Lower leg skin (tissue), 4 donors: Measurements from ENCODE around the gene PTPRN2. TPM values are rescaled to one million over a fixed set of nuclear protein-coding genes. Genes with fewer than 3 reads are reported as not detected.

ENCODE experiments used
- DNase-seq, 2 donors: peaks; one replicate each; pipeline ENCODE4 v3.0.0-alpha.2; 2019; ENCODE audit warnings: low spot score in 2 of 2
- H3K4me3 ChIP-seq: fragments of 200-600 bp; sonication (generic); 2 replicates; pipeline ENCODE4 v1.5.1; 2017; ENCODE audit warnings: mild to moderate bottlenecking, low read depth; ENCODE audit not compliant: poor library complexity, severe bottlenecking
- CTCF ChIP-seq, 3 donors: fragments of 450-650 bp; IDR thresholded peaks; one replicate each; pipeline ENCODE4 v1.5.1; 2016; ENCODE audit warnings: antibody characterized with exemption in 3 of 3, mild to moderate bottlenecking in 3 of 3, moderate library complexity in 2 of 3
- POLR2A ChIP-seq, 2 donors: fragments of 450-650 bp; IDR thresholded peaks; one replicate each; pipeline ENCODE4 v1.6.1; 2016 to 2017; ENCODE audit warnings: antibody characterized with exemption in 2 of 2, mild to moderate bottlenecking in 1 of 2, moderate library complexity in 1 of 2
- WGBS, 2 donors: methylation state at CpG; one replicate each; pipeline ENCODE4 v1.1.5; 2018; 5-methylcytosine and 5-hydroxymethylcytosine counted together
- intact Hi-C: fragments of 100-400 bp; cut with DNase I; formaldehyde crosslinking; loops from one replicate; pipeline ENCODE4 v1.15.0; 2023; ENCODE audit warnings: low total_unique reads
- total RNA-seq, 4 donors: library from RNA; depleted of rRNA; stranded (reverse); fragments of >200 nt; gene quantifications; one replicate each; pipeline ENCODE4 v1.1.0, GENCODE V29; 2016

Gene PTPRN2
- total RNA-seq, 4 donors from 2014 or later: 0.11 to 1.6 (median 0.92) TPM

- TF ChIP-seq CTCF (IDR thresholded peaks at IDR 0.05) (no peak), POLR2A (IDR thresholded peaks at IDR 0.05) (no peak)
- H3K4me3 ChIP-seq: no peak overlapping the region
- WGBS, 2 donors: 78 to 88% methylated on average over 7 of the region's 7 CpGs
- DNase-seq: peak in 1 of 2 donors; percentile 20
- intact Hi-C loops: no loop called here
These were observed 1040.5 kb downstream of the PTPRN2 start for GRCh38 chr7:157547102-157547501.

- DNase-seq: no peak
- 92 to 94% methylated on average over 17 of the region's 17 CpGs for WGBS, 2 donors
- intact Hi-C loops: no loop called here
- H3K4me3 ChIP-seq: no peak overlapping the region
- TF ChIP-seq POLR2A (IDR thresholded peaks at IDR 0.05) (no peak), CTCF (IDR thresholded peaks at IDR 0.05) (no peak)
These were observed 1042.0 kb downstream of the PTPRN2 start for GRCh38 chr7:157545681-157546060.

GRCh38 chr7:157544980-157545680 is 1042.5 kb downstream of the PTPRN2 start:
- intact Hi-C loops: no loop called here
- no peak for DNase-seq
- TF ChIP-seq CTCF (IDR thresholded peaks at IDR 0.05): no peak
- TF ChIP-seq POLR2A (IDR thresholded peaks at IDR 0.05): no peak
- WGBS, 2 donors: 87% methylated on average over 17 of the region's 17 CpGs
- H3K4me3 ChIP-seq: no peak overlapping the region

- no peak overlapping the region for H3K4me3 ChIP-seq
- intact Hi-C loops: no loop called here
- DNase-seq: no peak
- TF ChIP-seq CTCF (IDR thresholded peaks at IDR 0.05): no peak
- no peak for TF ChIP-seq POLR2A (IDR thresholded peaks at IDR 0.05)
- WGBS, 2 donors: 73 to 76% methylated on average over 19 of the region's 19 CpGs
These were observed 1043.4 kb downstream of the PTPRN2 start for GRCh38 chr7:157544226-157544625.

- WGBS, 2 donors: 87 to 89% methylated on average over 12 of the region's 12 CpGs
- TF ChIP-seq CTCF (IDR thresholded peaks at IDR 0.05) (no peak), POLR2A (IDR thresholded peaks at IDR 0.05) (no peak)
- no peak for DNase-seq
- intact Hi-C loops: no loop called here
- no peak overlapping the region for H3K4me3 ChIP-seq
These were observed 1043.8 kb downstream of the PTPRN2 start for GRCh38 chr7:157543791-157544190.

GRCh38 chr7:157543276-157543675 is 1044.3 kb downstream of the PTPRN2 start:
- intact Hi-C loops: no loop called here
- WGBS, 2 donors: 93 to 95% methylated on average over 11 of the region's 11 CpGs

More at GRCh38 chr7:157543276-157543675, 1044.3 kb downstream of the PTPRN2 start:
- no peak for TF ChIP-seq POLR2A (IDR thresholded peaks at IDR 0.05)
- TF ChIP-seq CTCF (IDR thresholded peaks at IDR 0.05): no peak
- no peak overlapping the region for H3K4me3 ChIP-seq
- no peak for DNase-seq
